H9 (cell line): ENCODE measurements around the gene RAB29. TPM values are rescaled to one million over a fixed set of nuclear protein-coding genes. Genes with fewer than 3 reads are reported as not detected.

Experiments
- DNase-seq: peaks from one replicate; pipeline ENCODE4 v3.0.0-alpha.2; 2017
- H2AFZ ChIP-seq: one replicate; pipeline ENCODE4 v1.6.1; 2013; ENCODE audit warnings: mild to moderate bottlenecking, low read length, control low read depth, moderate library complexity
- H2AK5ac ChIP-seq: 2 replicates; pipeline ENCODE4 v1.6.1; 2013; ENCODE audit warnings: low read length, control low read depth, mixed read lengths; ENCODE audit not compliant: insufficient read length
- H2BK120ac ChIP-seq: one replicate; pipeline ENCODE4 v1.6.1; 2013; ENCODE audit warnings: low read depth, mild to moderate bottlenecking, low read length, control low read depth, inconsistent platforms; ENCODE audit not compliant: poor library complexity, severe bottlenecking
- H2BK12ac ChIP-seq: 2 replicates; pipeline ENCODE4 v1.6.1; 2013; ENCODE audit warnings: low read length, control low read depth, mixed read lengths, low read depth; ENCODE audit not compliant: insufficient read length
- H2BK15ac ChIP-seq: 2 replicates; pipeline ENCODE4 v1.6.1; 2013; ENCODE audit warnings: low read depth, low read length, control low read depth
- H2BK20ac ChIP-seq: one replicate; pipeline ENCODE4 v1.6.1; 2013; ENCODE audit warnings: low read depth, mild to moderate bottlenecking, low read length, control low read depth, inconsistent platforms; ENCODE audit not compliant: poor library complexity, severe bottlenecking
- H2BK5ac ChIP-seq: 2 replicates; pipeline ENCODE4 v1.6.1; 2013; ENCODE audit warnings: low read length, control low read depth, mixed read lengths; ENCODE audit not compliant: insufficient read length
- H3K14ac ChIP-seq: 2 replicates; pipeline ENCODE4 v1.6.1; 2013; ENCODE audit warnings: low read length, control low read depth; ENCODE audit not compliant: insufficient read depth
- H3K18ac ChIP-seq: 2 replicates; pipeline ENCODE4 v1.6.1; 2013; ENCODE audit warnings: low read depth, mild to moderate bottlenecking, mixed read lengths, low read length, control low read depth; ENCODE audit not compliant: insufficient read length
- H3K23ac ChIP-seq: 2 replicates; pipeline ENCODE4 v1.6.1; 2013; ENCODE audit warnings: low read length, control low read depth, mixed read lengths, low read depth; ENCODE audit not compliant: insufficient read length
- H3K23me2 ChIP-seq: 2 replicates; pipeline ENCODE4 v1.6.1; 2013; ENCODE audit warnings: low read depth, mild to moderate bottlenecking, mixed read lengths, low read length, control low read depth; ENCODE audit not compliant: insufficient read length, poor library complexity, severe bottlenecking
- H3K27ac ChIP-seq: 2 replicates; pipeline ENCODE4 v1.5.1; 2013; ENCODE audit warnings: low read length, control low read depth, mixed read lengths, low read depth; ENCODE audit not compliant: insufficient read length
- H3K27me3 ChIP-seq: 2 replicates; pipeline ENCODE4 v1.6.1; 2013; ENCODE audit warnings: low read length, control low read depth, inconsistent platforms; ENCODE audit not compliant: insufficient read depth
- H3K4ac ChIP-seq: 2 replicates; pipeline ENCODE4 v1.6.1; 2013; ENCODE audit warnings: low read depth, mild to moderate bottlenecking, control low read depth, inconsistent platforms, low read length, moderate library complexity
- H3K4me1 ChIP-seq: 2 replicates; pipeline ENCODE4 v1.6.1; 2013; ENCODE audit warnings: low read length, control low read depth, inconsistent platforms; ENCODE audit not compliant: insufficient read depth
- H3K4me2 ChIP-seq: 2 replicates; pipeline ENCODE4 v1.6.1; 2013; ENCODE audit warnings: low read length, control low read depth, mixed read lengths; ENCODE audit not compliant: insufficient read length, insufficient read depth
- H3K56ac ChIP-seq: 2 replicates; pipeline ENCODE4 v1.6.1; 2013; ENCODE audit warnings: low read depth, mild to moderate bottlenecking, mixed read lengths, low read length, control low read depth; ENCODE audit not compliant: insufficient read length
- H3K79me1 ChIP-seq: 2 replicates; pipeline ENCODE4 v1.6.1; 2013; ENCODE audit warnings: low read depth, mild to moderate bottlenecking, moderate library complexity, low read length, control low read depth, inconsistent platforms; ENCODE audit not compliant: insufficient read depth, poor library complexity, severe bottlenecking
- H3K79me2 ChIP-seq: 2 replicates; pipeline ENCODE4 v1.6.1; 2013; ENCODE audit warnings: low read length, control low read depth, inconsistent platforms; ENCODE audit not compliant: insufficient read depth
- H3K9ac ChIP-seq: 2 replicates; pipeline ENCODE4 v1.6.1; 2013; ENCODE audit warnings: low read length, control low read depth, mixed read lengths; ENCODE audit not compliant: insufficient read length; ENCODE audit errors: extremely low read depth
- H3K9me3 ChIP-seq: one replicate; pipeline ENCODE4 v1.6.1; 2013; ENCODE audit warnings: low read depth, low read length, inconsistent platforms; ENCODE audit not compliant: control insufficient read depth
- H3T11ph ChIP-seq: one replicate; pipeline ENCODE4 v1.6.1; 2013; ENCODE audit warnings: mild to moderate bottlenecking, low read length, control low read depth, inconsistent platforms
- H4K20me1 ChIP-seq: one replicate; pipeline ENCODE4 v1.6.1; 2013; ENCODE audit not compliant: control insufficient read depth, insufficient read length, insufficient read depth
- H4K5ac ChIP-seq: 2 replicates; pipeline ENCODE4 v1.6.1; 2013; ENCODE audit warnings: low read depth, mild to moderate bottlenecking, mixed read lengths, low read length, control low read depth; ENCODE audit not compliant: insufficient read length
- H4K8ac ChIP-seq: replicated peaks from 2 replicates; pipeline ENCODE4 v1.6.1; 2013; ENCODE audit warnings: low read length, control low read depth, mixed read lengths, low read depth; ENCODE audit not compliant: insufficient read length
- H4K91ac ChIP-seq: 2 replicates; pipeline ENCODE4 v1.6.1; 2013; ENCODE audit warnings: low read depth, mild to moderate bottlenecking, moderate library complexity, mixed read lengths, low read length, control low read depth; ENCODE audit not compliant: insufficient read length
- H3K27ac Mint-ChIP-seq, 3 experiments: 2 replicates in 2 of 3; 3 replicates in 1 of 3; pipeline ENCODE4 v1.8.0; 2020 to 2021; ENCODE audit warnings: mixed read lengths in 3 of 3, mild to moderate bottlenecking in 1 of 3, moderate library complexity in 1 of 3
- H3K27me3 Mint-ChIP-seq: 2 replicates; pipeline ENCODE4 v1.8.0; 2021; ENCODE audit warnings: low read depth, mild to moderate bottlenecking, moderate library complexity, mixed read lengths
- H3K36me3 Mint-ChIP-seq, 3 experiments: 2 replicates in 2 of 3; 3 replicates in 1 of 3; pipeline ENCODE4 v1.8.0; 2020 to 2021; ENCODE audit warnings: low read depth in 3 of 3, mixed read lengths in 3 of 3; ENCODE audit not compliant: insufficient read depth in 1 of 3
- H3K4me1 Mint-ChIP-seq, 2 experiments: 2 replicates each; pipeline ENCODE4 v1.8.0; 2020; ENCODE audit warnings: mixed read lengths in 2 of 2
- H3K4me3 Mint-ChIP-seq, 2 experiments: 2 replicates in 1 of 2; 3 replicates in 1 of 2; pipeline ENCODE4 v1.8.0; 2020 to 2021; ENCODE audit warnings: mild to moderate bottlenecking in 2 of 2, mixed read lengths in 2 of 2, moderate library complexity in 1 of 2
- H3K9me3 Mint-ChIP-seq, 2 experiments: 2 replicates in 1 of 2; 3 replicates in 1 of 2; pipeline ENCODE4 v1.8.0; 2020; ENCODE audit warnings: mild to moderate bottlenecking in 2 of 2, mixed read lengths in 2 of 2, moderate library complexity in 1 of 2
- WGBS: extraction: QIAGEN DNeasy Blood & Tissue Kit; methylation state at CpG from one replicate; pipeline ENCODE4 v1.1.7; 2013; ENCODE audit warnings: missing lambda C conversion rate, low lambda C conversion rate, mixed read lengths; ENCODE audit not compliant: insufficient read length; ENCODE audit errors: extremely low coverage; 5-methylcytosine and 5-hydroxymethylcytosine counted together
- total RNA-seq: library from RNA; stranded (reverse); gene quantifications from 2 replicates; pipeline ENCODE4 v1.2.1, GENCODE V29; 2021
- TF ChIP-seq, protein P1 (sequence below): fragments of 200-600 bp; sonication (generic); conservative IDR thresholded peaks from 3 replicates; pipeline ENCODE4 v1.8.0; 2021; ENCODE audit warnings: antibody characterized with exemption, mild to moderate bottlenecking

The RAB29 gene
- total RNA-seq, 1 experiment from 2014 or later, result 4.2 TPM

DNA sequence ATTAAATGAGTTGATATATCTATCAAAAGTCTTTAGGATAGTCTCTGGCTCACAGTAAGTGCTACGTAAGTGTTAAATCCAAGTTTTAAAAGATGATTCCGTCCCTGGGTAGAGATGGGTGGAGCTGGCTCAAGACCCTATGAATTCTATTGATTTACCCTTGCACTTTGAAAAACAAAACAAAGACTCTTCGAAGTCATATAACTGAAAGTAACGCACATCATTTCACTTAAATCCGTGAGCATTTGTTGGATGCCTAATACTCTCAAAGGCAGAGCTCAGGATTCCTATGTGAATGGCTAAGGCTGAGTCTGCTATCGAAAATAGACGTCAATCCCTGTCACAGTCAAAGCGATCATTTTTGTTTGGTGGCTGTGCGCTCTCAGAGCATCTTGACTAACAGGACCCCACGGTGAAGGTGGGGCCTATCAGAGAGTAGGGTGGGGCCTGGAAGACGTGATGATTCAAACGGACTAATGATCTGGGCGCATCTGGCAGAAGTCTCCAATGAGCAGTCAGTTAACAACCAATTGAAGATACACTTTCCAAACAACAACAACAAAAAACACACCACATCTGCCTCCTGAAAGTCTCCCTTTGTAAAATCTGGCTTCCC lies 24.1 kb downstream of the RAB29 start:
- Histone ChIP-seq H3K23me2 (no peaks in the 10 kb centered on the region), H3K23ac (no peak overlapping the region), H3K27ac (no peak overlapping the region), H2AFZ (no peak overlapping the region), H2BK120ac (no peak overlapping the region), H3K4ac (no peak overlapping the region), H3K4me1 (no peaks in the 10 kb centered on the region), H2AK5ac (no peak overlapping the region), H4K20me1 (peaks cover 2% of the 10 kb centered on the region), H3K18ac (no peak overlapping the region), H3K9ac (peak overlapping the region; percentile 17), H3K79me1 (no peaks in the 10 kb centered on the region), H2BK15ac (no peak overlapping the region), H2BK20ac (no peak overlapping the region), H4K5ac (no peak overlapping the region), H2BK12ac (no peak overlapping the region), H3K4me2 (no peak overlapping the region), H3K14ac (no peak overlapping the region), H3K79me2 (peaks cover 27% of the 10 kb centered on the region), H3K27me3 (no peaks in the 10 kb centered on the region), H2BK5ac (no peak overlapping the region), H4K8ac (no peak overlapping the region), H3K9me3 (no peaks in the 10 kb centered on the region), H4K91ac (no peak overlapping the region), H3K56ac (no peak overlapping the region), H3T11ph (no peak overlapping the region)
- WGBS, result no CpG with 5 or more reads among the region's 13 CpGs
- peaks cover 20 to 33% of the 10 kb centered on the region in 2 experiments for H3K4me1 Mint-ChIP-seq
- TF ChIP-seq, protein P1, sequence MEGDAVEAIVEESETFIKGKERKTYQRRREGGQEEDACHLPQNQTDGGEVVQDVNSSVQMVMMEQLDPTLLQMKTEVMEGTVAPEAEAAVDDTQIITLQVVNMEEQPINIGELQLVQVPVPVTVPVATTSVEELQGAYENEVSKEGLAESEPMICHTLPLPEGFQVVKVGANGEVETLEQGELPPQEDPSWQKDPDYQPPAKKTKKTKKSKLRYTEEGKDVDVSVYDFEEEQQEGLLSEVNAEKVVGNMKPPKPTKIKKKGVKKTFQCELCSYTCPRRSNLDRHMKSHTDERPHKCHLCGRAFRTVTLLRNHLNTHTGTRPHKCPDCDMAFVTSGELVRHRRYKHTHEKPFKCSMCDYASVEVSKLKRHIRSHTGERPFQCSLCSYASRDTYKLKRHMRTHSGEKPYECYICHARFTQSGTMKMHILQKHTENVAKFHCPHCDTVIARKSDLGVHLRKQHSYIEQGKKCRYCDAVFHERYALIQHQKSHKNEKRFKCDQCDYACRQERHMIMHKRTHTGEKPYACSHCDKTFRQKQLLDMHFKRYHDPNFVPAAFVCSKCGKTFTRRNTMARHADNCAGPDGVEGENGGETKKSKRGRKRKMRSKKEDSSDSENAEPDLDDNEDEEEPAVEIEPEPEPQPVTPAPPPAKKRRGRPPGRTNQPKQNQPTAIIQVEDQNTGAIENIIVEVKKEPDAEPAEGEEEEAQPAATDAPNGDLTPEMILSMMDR, result no peak
- peaks cover 15 to 27% (median 22%) of the 10 kb centered on the region in 3 experiments for H3K36me3 Mint-ChIP-seq
- peak; percentile 61 for DNase-seq
- peaks cover 6% of the 10 kb centered on the region for H3K27me3 Mint-ChIP-seq
- no peaks in the 10 kb centered on the region; a peak in 1 of 5 replicates for H3K9me3 Mint-ChIP-seq
- H3K27ac Mint-ChIP-seq, result peak overlapping the region in 2 of 3 experiments; percentile 41 to 100; a peak in 5 of 7 replicates
- peak overlapping the region; percentile 58 to 94 for H3K4me3 Mint-ChIP-seq
